Small intestine (tissue), 7 donors: ENCODE results near the gene TMEM81. TPM values are rescaled to one million over a fixed set of nuclear protein-coding genes. Genes with fewer than 3 reads are reported as not detected.

Experiments
- DNase-seq, 2 donors: peaks; one replicate each; pipeline versions ENCODE4 v3.0.0 to v3.0.0-alpha.2; 2013
- FAIRE-seq: peaks from 2 replicates; lab custom pipeline; 2012; peaks lifted over from hg19 to GRCh38; lab: Jason Lieb, UNC
- H3K27ac ChIP-seq, 3 donors: one replicate each; pipeline ENCODE4 v1.5.1; 2013; ENCODE audit warnings: low read length in 2 of 3, mild to moderate bottlenecking in 2 of 3, control low read depth in 1 of 3, inconsistent platforms in 1 of 3, low read depth in 1 of 3, moderate library complexity in 1 of 3
- H3K27me3 ChIP-seq, 3 donors: one replicate each; pipeline ENCODE4 v1.6.1; 2013; ENCODE audit warnings: low read length in 3 of 3, inconsistent platforms in 1 of 3; ENCODE audit not compliant: control insufficient read depth in 3 of 3, insufficient read depth in 3 of 3
- H3K36me3 ChIP-seq, 3 donors: one replicate each; pipeline ENCODE4 v1.6.1; 2013; ENCODE audit warnings: low read length in 3 of 3, inconsistent platforms in 1 of 3, low read depth in 1 of 3, mild to moderate bottlenecking in 1 of 3, moderate library complexity in 1 of 3; ENCODE audit not compliant: control insufficient read depth in 3 of 3, insufficient read depth in 2 of 3
- H3K4me1 ChIP-seq, 3 donors: one replicate each; pipeline ENCODE4 v1.6.1; 2013; ENCODE audit warnings: low read length in 2 of 3, inconsistent platforms in 1 of 3, low read depth in 1 of 3, mild to moderate bottlenecking in 1 of 3, moderate library complexity in 1 of 3; ENCODE audit not compliant: control insufficient read depth in 3 of 3, insufficient read depth in 2 of 3
- H3K4me3 ChIP-seq, 3 donors: one replicate each; pipeline ENCODE4 v1.5.1; 2013; ENCODE audit warnings: low read length in 3 of 3, control low read depth in 1 of 3, inconsistent platforms in 1 of 3, low read depth in 1 of 3, mild to moderate bottlenecking in 1 of 3, moderate library complexity in 1 of 3
- H3K9me3 ChIP-seq, 2 donors: one replicate each; pipeline ENCODE4 v1.6.1; 2013; ENCODE audit warnings: low read depth in 1 of 2, low read length in 1 of 2; ENCODE audit not compliant: control insufficient read depth in 2 of 2, insufficient read depth in 1 of 2
- WGBS, 3 donors: extraction: QIAGEN DNeasy Blood & Tissue Kit; methylation state at CpG; one replicate each; pipeline ENCODE4 v1.1.7; 2013; 5-methylcytosine and 5-hydroxymethylcytosine counted together
- polyA plus RNA-seq, 4 donors: library from polyadenylated mRNA; stranded (reverse) in 3 of 4; unstranded in 1 of 4; fragments of 200-250 nt in 3 of 4; fragments of 120-200 nt in 1 of 4; gene quantifications; one replicate each; pipeline versions ENCODE4 v1.2.1 to v1.2.3, GENCODE V29; 2013
- donor health status: healthy with polysubstance abuse.
- donor health status: control.
- donor health status: control.
- donor health status: Bipolar disorder and iron deficiency.
- donor health status: healthy.

Gene TMEM81
- polyA plus RNA-seq, 4 donors, result 1.4 to 2.8 (median 1.9) TPM

GRCh38 chr1:205091043-205091740 lies 6.9 kb upstream of the TMEM81 start:
- Histone ChIP-seq H3K27me3 (no peaks in the 10 kb centered on the region), H3K36me3 (peaks cover 20 to 31% (median 20%) of the 10 kb centered on the region in 3 donors), H3K4me3 (no peak overlapping the region), H3K27ac (no peak overlapping the region), H3K9me3 (no peaks in the 10 kb centered on the region), H3K4me1 (no peaks in the 10 kb centered on the region)
- WGBS, 3 donors, result 69 to 85% (median 78%) methylated on average over 4 of the region's 4 CpGs
- FAIRE-seq (no peak), DNase-seq (peak in 1 of 2 donors; percentile 73)

GRCh38 chr1:205088341-205088740 lies 4.1 kb upstream of the TMEM81 start:
- H3K9me3 ChIP-seq, result no peaks in the 10 kb centered on the region
- no peaks in the 10 kb centered on the region for H3K4me1 ChIP-seq
- 92 to 95% (median 93%) methylated on average over 3 of the region's 3 CpGs for WGBS, 3 donors
- no peak overlapping the region for H3K4me3 ChIP-seq
- H3K27ac ChIP-seq, result no peak overlapping the region
- DNase-seq (no peak), FAIRE-seq (no peak)
- no peaks in the 10 kb centered on the region for H3K27me3 ChIP-seq
- peaks cover 17 to 26% (median 26%) of the 10 kb centered on the region in 3 donors for H3K36me3 ChIP-seq

GRCh38 chr1:205082431-205082830 lies 1.8 kb downstream of the TMEM81 start:
- H3K36me3 ChIP-seq, result peaks cover 2 to 16% (median 8%) of the 10 kb centered on the region in 3 donors
- no peaks in the 10 kb centered on the region for H3K4me1 ChIP-seq
- FAIRE-seq, result no peak
- no peak for DNase-seq
- H3K4me3 ChIP-seq, result no peak overlapping the region
- H3K9me3 ChIP-seq, result no peaks in the 10 kb centered on the region
- H3K27ac ChIP-seq, result no peak overlapping the region
- no peaks in the 10 kb centered on the region for H3K27me3 ChIP-seq
- 95 to 97% (median 96%) methylated on average over 4 of the region's 4 CpGs for WGBS, 3 donors

GRCh38 chr1:205077934-205078311 lies 6.3 kb downstream of the TMEM81 start:
- whole genome bisulfite sequencing, 3 donors, result 78 to 86% (median 83%) methylated on average over 1 of the region's 1 CpG

GRCh38 chr1:205077158-205077933 lies 6.9 kb downstream of the TMEM81 start:
- FAIRE-seq (no peak), DNase-seq (no peak)
- Histone ChIP-seq H3K27me3 (no peaks in the 10 kb centered on the region), H3K4me1 (no peaks in the 10 kb centered on the region), H3K4me3 (no peak overlapping the region), H3K36me3 (no peaks in the 10 kb centered on the region), H3K9me3 (no peaks in the 10 kb centered on the region), H3K27ac (no peak overlapping the region)
- 89 to 90% (median 89%) methylated on average over 7 of the region's 7 CpGs for WGBS, 3 donors

More at GRCh38 chr1:205077934-205078311, 6.3 kb downstream of the TMEM81 start:
- DNase-seq (no peak), FAIRE-seq (no peak)
- no peak overlapping the region for H3K4me3 ChIP-seq
- H3K27ac ChIP-seq, result no peak overlapping the region
- H3K9me3 ChIP-seq, result no peaks in the 10 kb centered on the region
- H3K27me3 ChIP-seq, result no peaks in the 10 kb centered on the region
- H3K4me1 ChIP-seq, result no peaks in the 10 kb centered on the region
- H3K36me3 ChIP-seq, result no peaks in the 10 kb centered on the region

- FAIRE-seq (no peak), DNase-seq (no peak)
- 75 to 90% (median 77%) methylated on average over 4 of the region's 4 CpGs for WGBS, 3 donors
- H3K4me1 ChIP-seq, result no peaks in the 10 kb centered on the region
- H3K36me3 ChIP-seq, result no peaks in the 10 kb centered on the region
- no peak overlapping the region for H3K27ac ChIP-seq
- H3K9me3 ChIP-seq, result no peaks in the 10 kb centered on the region
- H3K27me3 ChIP-seq, result no peaks in the 10 kb centered on the region
- H3K4me3 ChIP-seq, result no peak overlapping the region
Observed at GRCh38 chr1:205076245-205076761, 8.0 kb downstream of the TMEM81 start.

GRCh38 chr1:205075642-205076155 lies 8.6 kb downstream of the TMEM81 start:
- Histone ChIP-seq H3K36me3 (no peaks in the 10 kb centered on the region), H3K9me3 (no peaks in the 10 kb centered on the region)

GRCh38 chr1:205074513-205074912 lies 9.7 kb downstream of the TMEM81 start:
- 92 to 94% (median 94%) methylated on average over 7 of the region's 7 CpGs for WGBS, 3 donors
- no peaks in the 10 kb centered on the region for H3K36me3 ChIP-seq
- H3K27me3 ChIP-seq, result no peaks in the 10 kb centered on the region
- no peaks in the 10 kb centered on the region for H3K9me3 ChIP-seq
- H3K4me1 ChIP-seq, result no peaks in the 10 kb centered on the region
- no peak overlapping the region for H3K27ac ChIP-seq
- FAIRE-seq (no peak), DNase-seq (no peak)
- no peak overlapping the region for H3K4me3 ChIP-seq

More at GRCh38 chr1:205075642-205076155, 8.6 kb downstream of the TMEM81 start:
- Histone ChIP-seq H3K4me3 (no peak overlapping the region), H3K27ac (no peak overlapping the region), H3K27me3 (no peaks in the 10 kb centered on the region), H3K4me1 (no peaks in the 10 kb centered on the region)
- DNase-seq (no peak), FAIRE-seq (no peak)
- WGBS, 3 donors, result 57 to 72% (median 58%) methylated on average over 7 of the region's 7 CpGs
